Measurements from ENCODE around the gene CLDN3.
"Not testable (repeated sequence)": the region's sequence is repeated elsewhere in the genome, so short reads cannot be mapped to it uniquely, and the experiment has no call there.

CLDN3 gene

GRCh38 chr7:73770002-73770859 is at the start of gene CLDN3:
CLDN3 (minus strand) TSS chr7:73770270; CDS start chr7:73770049, 221 bp downstream.
- peak; percentile 86 for DNase-seq (ENCODE audit: low spot score)

- no peak for DNase-seq (ENCODE audit: low spot score)
Measured at GRCh38 chr7:73817121-73817520, 47.1 kb upstream of the CLDN3 start.

GRCh38 chr7:73815436-73815835 is 45.4 kb upstream of the CLDN3 start:
- DNase-seq (ENCODE audit: low spot score) = no peak

- DNase-seq (ENCODE audit: low spot score) = no peak
Measured at GRCh38 chr7:73812996-73813395, 42.9 kb upstream of the CLDN3 start.

GRCh38 chr7:73811760-73812168 is 41.7 kb upstream of the CLDN3 start:
- DNase-seq (ENCODE audit: low spot score) = peak; percentile 80

- DNase-seq (ENCODE audit: low spot score) = no peak
Measured at GRCh38 chr7:73810998-73811360, 40.9 kb upstream of the CLDN3 start.

- DNase-seq (ENCODE audit: low spot score) = peak; percentile 40
Measured at GRCh38 chr7:73809467-73809951, 39.4 kb upstream of the CLDN3 start.

GRCh38 chr7:73802459-73802858 is 32.4 kb upstream of the CLDN3 start:
- no peak for DNase-seq (ENCODE audit: low spot score)

GRCh38 chr7:73801577-73801976 is 31.5 kb upstream of the CLDN3 start:
- DNase-seq (ENCODE audit: low spot score) = no peak

GRCh38 chr7:73799282-73800141 is 29.4 kb upstream of the CLDN3 start:
- DNase-seq (ENCODE audit: low spot score) = no peak

GRCh38 chr7:73797176-73797575 is 27.1 kb upstream of the CLDN3 start:
- DNase-seq (ENCODE audit: low spot score) = not testable (repeated sequence)

- not testable (repeated sequence) for DNase-seq (ENCODE audit: low spot score)
Measured at GRCh38 chr7:73796656-73797055, 26.6 kb upstream of the CLDN3 start.

GRCh38 chr7:73795188-73795587 is 25.1 kb upstream of the CLDN3 start:
- DNase-seq (ENCODE audit: low spot score) = not testable (repeated sequence)

- DNase-seq (ENCODE audit: low spot score) = not testable (repeated sequence)
Measured at GRCh38 chr7:73791170-73791690, 21.2 kb upstream of the CLDN3 start.

- DNase-seq (ENCODE audit: low spot score) = no peak
Measured at GRCh38 chr7:73789051-73789450, 19.0 kb upstream of the CLDN3 start.

GRCh38 chr7:73787786-73788048 is 17.6 kb upstream of the CLDN3 start:
- DNase-seq (ENCODE audit: low spot score) = not testable (repeated sequence)

- no peak for DNase-seq (ENCODE audit: low spot score)
Measured at GRCh38 chr7:73786588-73786987, 16.5 kb upstream of the CLDN3 start.

- DNase-seq (ENCODE audit: low spot score) = peak; percentile 1
Measured at GRCh38 chr7:73779517-73779916, 9.4 kb upstream of the CLDN3 start.

GRCh38 chr7:73778801-73779389 is 8.8 kb upstream of the CLDN3 start:
- no peak for DNase-seq (ENCODE audit: low spot score)

- DNase-seq (ENCODE audit: low spot score) = no peak
Measured at GRCh38 chr7:73774923-73775322, 4.9 kb upstream of the CLDN3 start.

GRCh38 chr7:73773700-73774517 is 3.8 kb upstream of the CLDN3 start:
- no peak for DNase-seq (ENCODE audit: low spot score)

All from ecto neural progenitor cell (in vitro differentiated cells).